ENCODE results near the gene SHQ1. TPM values are rescaled to one million over a fixed set of nuclear protein-coding genes. Genes with fewer than 3 reads are reported as not detected.

Gene SHQ1
- 17.6 and 23.9 TPM in 2 replicates for total RNA-seq

GRCh38 chr3:72847751-72848702, at the start of gene SHQ1:
TSS of gene SHQ1 (minus strand) at chr3:72848445. CDS start at chr3:72848340, 105 bp downstream.

GRCh38 chr3:72887705-72888545, 39.7 kb upstream of the SHQ1 start, which contains the start of gene GXYLT2:
TSS of gene GXYLT2 (plus strand) at chr3:72888046. CDS start at chr3:72888234, 188 bp downstream.

Other genes with a start within 250 kb of the SHQ1 start
- gene GXYLT2, start 39.6 kb upstream of the SHQ1 start, total RNA-seq: 24.6 and 32.6 TPM in 2 replicates
- 44.1 and 54.7 TPM in 2 replicates for gene PPP4R2, start 148.4 kb upstream of the SHQ1 start, total RNA-seq
- gene EBLN2, start 213.2 kb upstream of the SHQ1 start, total RNA-seq: 4.0 and 6.6 TPM in 2 replicates